HepG2 (cell line): ENCODE measurements around the gene OR11H6. TPM values are rescaled to one million over a fixed set of nuclear protein-coding genes. Genes with fewer than 3 reads are reported as not detected.

Source experiments
- ATAC-seq: fragments of 200-7000 bp; cut with Tn5 transposase; 3 replicates; pipeline ENCODE4 v1.9.1; 2020; ENCODE audit warnings: mild to moderate bottlenecking, moderate library complexity
- BruUV-seq: library from RNA; stranded (reverse); fragments of 400-500 nt; replicated peaks from 2 replicates; lab custom pipeline; 2021; lab: Mats Ljungman, UMichigan
- CTCF ChIA-PET: fragments of 300-600 bp; formaldehyde crosslinking; extraction: SDS; loops from one replicate; lab custom pipeline; 2021; ENCODE audit warnings: low total read pairs, inconsistent platforms, low intra/inter-chr PET ratio; lab: Yijun Ruan, JAX
- POLR2A ChIA-PET: fragments of 350-600 bp; sonication (Branson Sonifier 250); formaldehyde crosslinking; loops from one replicate; lab custom pipeline; 2020; ENCODE audit warnings: antibody characterized with exemption, inconsistent platforms; lab: Yijun Ruan, JAX
- DNase-seq: peaks from one replicate; pipeline ENCODE4 v3.0.0-alpha.2; 2015; ENCODE audit warnings: low spot score
- FAIRE-seq: peaks from 3 replicates; lab custom pipeline; 2011; peaks lifted over from hg19 to GRCh38; lab: Jason Lieb, UNC
- H2AFZ ChIP-seq: one replicate; pipeline ENCODE4 v1.6.1; 2011; ENCODE audit warnings: low read length, inconsistent platforms
- H3K27ac ChIP-seq: fragments of 300-600 bp; 3 replicates; pipeline ENCODE4 v1.8.0; 2011; ENCODE audit warnings: mixed run types, mild to moderate bottlenecking, mixed read lengths, low read length, inconsistent platforms; ENCODE audit not compliant: insufficient read depth; ENCODE audit errors: extremely low read length
- H3K27me3 ChIP-seq, 2 experiments: fragments of 200-600 bp in 1 of 2; 2 replicates in 1 of 2; 3 replicates in 1 of 2; pipeline versions ENCODE4 v1.6.0 to v1.8.0; 2011; ENCODE audit warnings: low read length in 2 of 2, mild to moderate bottlenecking in 2 of 2, moderate library complexity in 2 of 2, inconsistent platforms in 1 of 2; ENCODE audit not compliant: insufficient read depth in 2 of 2, control insufficient read depth in 1 of 2
- H3K36me3 ChIP-seq, 2 experiments: fragments of 200-600 bp in 1 of 2; replicated peaks in 1 of 2; 2 replicates in 1 of 2; 3 replicates in 1 of 2; pipeline versions ENCODE4 v1.5.1 to v1.8.0; 2011; ENCODE audit warnings: low read length in 2 of 2, inconsistent platforms in 1 of 2; ENCODE audit not compliant: insufficient read depth in 2 of 2, control insufficient read depth in 1 of 2
- H3K4me1 ChIP-seq: 2 replicates; pipeline ENCODE4 v1.5.1; 2012; ENCODE audit warnings: low read length, inconsistent platforms; ENCODE audit not compliant: insufficient read depth
- H3K4me2 ChIP-seq: 2 replicates; pipeline ENCODE4 v1.6.0; 2011; ENCODE audit warnings: low read depth, low read length, inconsistent platforms
- H3K4me3 ChIP-seq, 3 experiments: fragments of 200-600 bp in 1 of 3; sonication (generic), shearing (Covaris generic) in 1 of 3; replicated peaks in 1 of 3; 2 replicates each; pipeline ENCODE4 v1.5.1; 2011 to 2016; ENCODE audit warnings: low read length in 3 of 3, inconsistent platforms in 2 of 3, low read depth in 2 of 3, mild to moderate bottlenecking in 2 of 3, control low read depth in 1 of 3, mixed read lengths in 1 of 3; ENCODE audit not compliant: insufficient read depth in 1 of 3
- H3K79me2 ChIP-seq: one replicate; pipeline ENCODE4 v1.6.1; 2011; ENCODE audit warnings: low read length, inconsistent platforms; ENCODE audit not compliant: insufficient read depth
- H3K9ac ChIP-seq: 2 replicates; pipeline ENCODE4 v1.6.0; 2011; ENCODE audit warnings: mild to moderate bottlenecking, low read depth, low read length, inconsistent platforms; ENCODE audit not compliant: insufficient read depth
- H3K9me3 ChIP-seq: 2 replicates; pipeline ENCODE4 v1.5.1; 2012; ENCODE audit warnings: mild to moderate bottlenecking, low read length
- H4K20me1 ChIP-seq: 2 replicates; pipeline ENCODE4 v1.6.0; 2011; ENCODE audit warnings: inconsistent platforms, mild to moderate bottlenecking, low read length, moderate library complexity; ENCODE audit not compliant: insufficient read depth
- FOXA3 ChIP-seq: IDR thresholded peaks from 2 replicates; pipeline ENCODE4 v1.6.1; 2016; ENCODE audit warnings: missing genetic modification reagents, missing compliant biosample characterization
- KDM6A ChIP-seq: IDR thresholded peaks from 2 replicates; pipeline ENCODE4 v1.6.1; 2016; ENCODE audit warnings: low read depth
- NFATC3 ChIP-seq: sonication (generic); formaldehyde crosslinking; IDR thresholded peaks from 2 replicates; pipeline ENCODE4 v1.5.1; 2020; ENCODE audit warnings: mild to moderate bottlenecking, missing genetic modification reagents
- RELA ChIP-seq: sonication (generic); formaldehyde crosslinking; IDR thresholded peaks from 2 replicates; pipeline ENCODE4 v1.4.0; 2020; ENCODE audit warnings: missing genetic modification reagents
- ZNF12 ChIP-seq: sonication (generic); formaldehyde crosslinking; IDR thresholded peaks from 2 replicates; pipeline ENCODE4 v1.5.0; 2020; ENCODE audit warnings: missing genetic modification reagents
- ZNF232 ChIP-seq: sonication (generic); formaldehyde crosslinking; IDR thresholded peaks from 2 replicates; pipeline ENCODE4 v1.4.0; 2020; ENCODE audit warnings: missing genetic modification reagents, borderline replicate concordance
- ZNF33A ChIP-seq: sonication (generic); formaldehyde crosslinking; IDR thresholded peaks from 2 replicates; pipeline ENCODE4 v1.5.1; 2020; ENCODE audit warnings: missing genetic modification reagents, mild to moderate bottlenecking, moderate library complexity, borderline replicate concordance
- ZNF703 ChIP-seq: sonication (generic); formaldehyde crosslinking; IDR thresholded peaks from 2 replicates; pipeline ENCODE4 v1.5.1; 2020; ENCODE audit warnings: missing genetic modification reagents, mild to moderate bottlenecking, moderate library complexity, borderline replicate concordance
- ZNF709 ChIP-seq: sonication (generic); formaldehyde crosslinking; IDR thresholded peaks from 2 replicates; pipeline ENCODE4 v1.5.0; 2020; ENCODE audit warnings: mild to moderate bottlenecking, missing genetic modification reagents
- ZNF737 ChIP-seq: sonication (generic); formaldehyde crosslinking; IDR thresholded peaks from 2 replicates; pipeline ENCODE4 v1.5.0; 2020; ENCODE audit warnings: missing genetic modification reagents, mild to moderate bottlenecking, borderline replicate concordance
- ZSCAN9 ChIP-seq: IDR thresholded peaks from 2 replicates; pipeline ENCODE4 v1.6.1; 2016; ENCODE audit warnings: borderline replicate concordance
- WGBS: methylation state at CpG from one replicate; pipeline ENCODE4 v1.1.6; 2017; ENCODE audit warnings: low lambda C conversion rate; 5-methylcytosine and 5-hydroxymethylcytosine counted together
- in situ Hi-C: cut with HindIII; loops from 2 replicates; pipeline ENCODE4 v1.10.0; 2017; ENCODE audit warnings: low pct_unique_long_range_greater_than_20kb; ENCODE audit not compliant: extremely low pct_ligation_motif_present
- intact Hi-C: fragments of 100-400 bp; cut with micrococcal nuclease; formaldehyde crosslinking; loops from one replicate; pipeline ENCODE4 v1.10.0; 2022; ENCODE audit not compliant: unreplicated experiment
- polyA plus RNA-seq, 8 experiments: library from polyadenylated mRNA; depleted of rRNA in 3 of 8; stranded (reverse) in 7 of 8; unstranded in 1 of 8; fragments of >200 nt; fragmentation: Illumina TruSeq in 4 of 8; extraction: Trizol in 4 of 8; gene quantifications; 2 replicates each; pipeline versions ENCODE4 v1.2.1 to v1.2.3, GENCODE V29; 2011 to 2016; ENCODE audit warnings: low read depth in 4 of 8, missing spikeins in 1 of 8, mixed read lengths in 1 of 8; ENCODE audit not compliant: insufficient read depth in 1 of 8
- total RNA-seq, 5 experiments: library from RNA; depleted of rRNA; stranded (reverse); fragments of >200 nt; fragmentation: Illumina TruSeq; extraction: Trizol; gene quantifications; 2 replicates each; pipeline ENCODE4 v1.2.3, GENCODE V29; 2016; ENCODE audit warnings: low read depth in 1 of 5
- TF ChIP-seq, protein P1 (sequence below): sonication (generic); formaldehyde crosslinking; IDR thresholded peaks from 2 replicates; pipeline ENCODE4 v1.4.0; 2020; ENCODE audit warnings: missing genetic modification reagents
- TF ChIP-seq, protein P2 (sequence below): sonication (generic); formaldehyde crosslinking; IDR thresholded peaks from 2 replicates; pipeline ENCODE4 v1.5.0; 2020; ENCODE audit warnings: mild to moderate bottlenecking, missing genetic modification reagents, borderline replicate concordance
- TF ChIP-seq, protein P3 (sequence below): sonication (generic); formaldehyde crosslinking; IDR thresholded peaks from 2 replicates; pipeline ENCODE4 v1.4.0; 2020; ENCODE audit warnings: low read depth, missing genetic modification reagents
- TF ChIP-seq, protein P4 (sequence below): sonication (generic); formaldehyde crosslinking; IDR thresholded peaks from 2 replicates; pipeline ENCODE4 v1.5.0; 2020; ENCODE audit warnings: missing genetic modification reagents

The OR11H6 gene
- total and polyA plus RNA-seq, 2 of the 13 experiments (the other 11 are each of a cell fraction or from before 2014, with no cell fraction given): not detected

DNA sequence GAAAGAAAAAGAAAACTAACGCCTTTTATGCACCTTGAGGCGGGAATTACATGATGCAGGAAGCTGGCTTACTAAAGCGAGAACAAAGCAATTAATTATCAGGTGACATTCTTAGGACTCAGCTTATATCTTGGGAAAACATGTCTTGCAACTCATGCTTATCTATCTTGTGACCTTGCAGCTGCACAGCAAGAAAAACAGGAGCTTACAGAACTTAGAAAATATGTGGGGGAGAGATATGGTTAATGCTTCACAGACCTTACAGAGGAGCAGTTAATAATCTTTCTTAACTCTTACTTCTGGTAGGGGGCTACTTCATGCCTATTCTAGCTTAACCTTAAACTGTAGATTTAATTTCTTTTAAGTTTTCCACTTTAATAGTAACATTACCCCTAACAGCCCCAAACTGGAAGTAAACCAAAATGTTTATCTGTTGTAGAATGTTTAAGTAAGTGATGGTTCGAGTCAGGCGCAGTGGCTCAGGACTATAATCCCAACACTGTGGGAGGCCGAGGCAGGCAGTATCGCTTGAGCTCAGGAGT is 46.0 kb upstream of the OR11H6 start:
- CTCF ChIA-PET: no interaction called here
- TF ChIP-seq ZSCAN9 (no peak), ZNF703 (CRISPR knock-in tag) (no peak), ZNF709 (no peak), ZNF737 (CRISPR knock-in tag) (no peak), FOXA3 (no peak), ZNF33A (CRISPR knock-in tag) (no peak), RELA (no peak), NFATC3 (CRISPR knock-in tag) (no peak), ZNF232 (CRISPR knock-in tag) (no peak), KDM6A (CRISPR knock-in tag) (no peak), ZNF12 (CRISPR knock-in tag) (no peak)
- TF ChIP-seq, protein P1, sequence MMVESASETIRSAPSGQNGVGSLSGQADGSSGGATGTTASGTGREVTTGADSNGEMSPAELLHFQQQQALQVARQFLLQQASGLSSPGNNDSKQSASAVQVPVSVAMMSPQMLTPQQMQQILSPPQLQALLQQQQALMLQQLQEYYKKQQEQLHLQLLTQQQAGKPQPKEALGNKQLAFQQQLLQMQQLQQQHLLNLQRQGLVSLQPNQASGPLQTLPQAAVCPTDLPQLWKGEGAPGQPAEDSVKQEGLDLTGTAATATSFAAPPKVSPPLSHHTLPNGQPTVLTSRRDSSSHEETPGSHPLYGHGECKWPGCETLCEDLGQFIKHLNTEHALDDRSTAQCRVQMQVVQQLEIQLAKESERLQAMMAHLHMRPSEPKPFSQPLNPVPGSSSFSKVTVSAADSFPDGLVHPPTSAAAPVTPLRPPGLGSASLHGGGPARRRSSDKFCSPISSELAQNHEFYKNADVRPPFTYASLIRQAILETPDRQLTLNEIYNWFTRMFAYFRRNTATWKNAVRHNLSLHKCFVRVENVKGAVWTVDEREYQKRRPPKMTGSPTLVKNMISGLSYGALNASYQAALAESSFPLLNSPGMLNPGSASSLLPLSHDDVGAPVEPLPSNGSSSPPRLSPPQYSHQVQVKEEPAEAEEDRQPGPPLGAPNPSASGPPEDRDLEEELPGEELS (CRISPR knock-in tag): no peak
- TF ChIP-seq, protein P2, sequence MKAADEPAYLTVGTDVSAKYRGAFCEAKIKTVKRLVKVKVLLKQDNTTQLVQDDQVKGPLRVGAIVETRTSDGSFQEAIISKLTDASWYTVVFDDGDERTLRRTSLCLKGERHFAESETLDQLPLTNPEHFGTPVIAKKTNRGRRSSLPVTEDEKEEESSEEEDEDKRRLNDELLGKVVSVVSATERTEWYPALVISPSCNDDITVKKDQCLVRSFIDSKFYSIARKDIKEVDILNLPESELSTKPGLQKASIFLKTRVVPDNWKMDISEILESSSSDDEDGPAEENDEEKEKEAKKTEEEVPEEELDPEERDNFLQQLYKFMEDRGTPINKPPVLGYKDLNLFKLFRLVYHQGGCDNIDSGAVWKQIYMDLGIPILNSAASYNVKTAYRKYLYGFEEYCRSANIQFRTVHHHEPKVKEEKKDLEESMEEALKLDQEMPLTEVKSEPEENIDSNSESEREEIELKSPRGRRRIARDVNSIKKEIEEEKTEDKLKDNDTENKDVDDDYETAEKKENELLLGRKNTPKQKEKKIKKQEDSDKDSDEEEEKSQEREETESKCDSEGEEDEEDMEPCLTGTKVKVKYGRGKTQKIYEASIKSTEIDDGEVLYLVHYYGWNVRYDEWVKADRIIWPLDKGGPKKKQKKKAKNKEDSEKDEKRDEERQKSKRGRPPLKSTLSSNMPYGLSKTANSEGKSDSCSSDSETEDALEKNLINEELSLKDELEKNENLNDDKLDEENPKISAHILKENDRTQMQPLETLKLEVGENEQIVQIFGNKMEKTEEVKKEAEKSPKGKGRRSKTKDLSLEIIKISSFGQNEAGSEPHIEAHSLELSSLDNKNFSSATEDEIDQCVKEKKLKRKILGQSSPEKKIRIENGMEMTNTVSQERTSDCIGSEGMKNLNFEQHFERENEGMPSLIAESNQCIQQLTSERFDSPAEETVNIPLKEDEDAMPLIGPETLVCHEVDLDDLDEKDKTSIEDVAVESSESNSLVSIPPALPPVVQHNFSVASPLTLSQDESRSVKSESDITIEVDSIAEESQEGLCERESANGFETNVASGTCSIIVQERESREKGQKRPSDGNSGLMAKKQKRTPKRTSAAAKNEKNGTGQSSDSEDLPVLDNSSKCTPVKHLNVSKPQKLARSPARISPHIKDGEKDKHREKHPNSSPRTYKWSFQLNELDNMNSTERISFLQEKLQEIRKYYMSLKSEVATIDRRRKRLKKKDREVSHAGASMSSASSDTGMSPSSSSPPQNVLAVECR: no peak
- TF ChIP-seq, protein P3, sequence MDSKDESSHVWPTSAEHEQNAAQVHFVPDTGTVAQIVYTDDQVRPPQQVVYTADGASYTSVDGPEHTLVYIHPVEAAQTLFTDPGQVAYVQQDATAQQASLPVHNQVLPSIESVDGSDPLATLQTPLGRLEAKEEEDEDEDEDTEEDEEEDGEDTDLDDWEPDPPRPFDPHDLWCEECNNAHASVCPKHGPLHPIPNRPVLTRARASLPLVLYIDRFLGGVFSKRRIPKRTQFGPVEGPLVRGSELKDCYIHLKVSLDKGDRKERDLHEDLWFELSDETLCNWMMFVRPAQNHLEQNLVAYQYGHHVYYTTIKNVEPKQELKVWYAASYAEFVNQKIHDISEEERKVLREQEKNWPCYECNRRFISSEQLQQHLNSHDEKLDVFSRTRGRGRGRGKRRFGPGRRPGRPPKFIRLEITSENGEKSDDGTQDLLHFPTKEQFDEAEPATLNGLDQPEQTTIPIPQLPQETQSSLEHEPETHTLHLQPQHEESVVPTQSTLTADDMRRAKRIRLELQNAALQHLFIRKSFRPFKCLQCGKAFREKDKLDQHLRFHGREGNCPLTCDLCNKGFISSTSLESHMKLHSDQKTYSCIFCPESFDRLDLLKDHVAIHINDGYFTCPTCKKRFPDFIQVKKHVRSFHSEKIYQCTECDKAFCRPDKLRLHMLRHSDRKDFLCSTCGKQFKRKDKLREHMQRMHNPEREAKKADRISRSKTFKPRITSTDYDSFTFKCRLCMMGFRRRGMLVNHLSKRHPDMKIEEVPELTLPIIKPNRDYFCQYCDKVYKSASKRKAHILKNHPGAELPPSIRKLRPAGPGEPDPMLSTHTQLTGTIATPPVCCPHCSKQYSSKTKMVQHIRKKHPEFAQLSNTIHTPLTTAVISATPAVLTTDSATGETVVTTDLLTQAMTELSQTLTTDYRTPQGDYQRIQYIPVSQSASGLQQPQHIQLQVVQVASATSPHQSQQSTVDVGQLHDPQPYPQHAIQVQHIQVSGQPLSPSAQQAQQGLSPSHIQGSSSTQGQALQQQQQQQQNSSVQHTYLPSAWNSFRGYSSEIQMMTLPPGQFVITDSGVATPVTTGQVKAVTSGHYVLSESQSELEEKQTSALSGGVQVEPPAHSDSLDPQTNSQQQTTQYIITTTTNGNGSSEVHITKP (CRISPR knock-in tag): no peak
- TF ChIP-seq, protein P4, sequence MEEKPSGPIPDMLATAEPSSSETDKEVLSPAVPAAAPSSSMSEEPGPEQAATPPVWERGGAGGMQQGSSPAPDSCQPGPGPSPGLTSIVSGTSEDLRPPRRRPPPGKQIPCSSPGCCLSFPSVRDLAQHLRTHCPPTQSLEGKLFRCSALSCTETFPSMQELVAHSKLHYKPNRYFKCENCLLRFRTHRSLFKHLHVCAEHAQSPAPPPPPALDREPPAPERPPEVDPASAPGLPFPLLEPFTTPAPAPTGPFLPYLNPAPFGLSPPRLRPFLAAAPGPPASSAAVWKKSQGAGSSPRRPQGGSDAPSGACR: no peak

More for the DNA sequence above, 46.0 kb upstream of the OR11H6 start:
- intact Hi-C loops (no loop called here), in situ Hi-C loops (no loop called here)
- Histone ChIP-seq H3K79me2 (no peaks in the 10 kb centered on the region), H3K4me1 (no peaks in the 10 kb centered on the region), H3K4me3 (no peak overlapping the region), H3K36me3 (no peaks in the 10 kb centered on the region), H3K9me3 (no peaks in the 10 kb centered on the region), H3K27ac (no peak overlapping the region), H4K20me1 (no peaks in the 10 kb centered on the region), H2AFZ (no peak overlapping the region), H3K9ac (no peak overlapping the region), H3K4me2 (no peak overlapping the region), H3K27me3 (no peaks in the 10 kb centered on the region)
- WGBS: 26% methylated on average over 7 of the region's 7 CpGs
- ATAC-seq: no peak
- no TSS peak for BruUV-seq
- no peak for DNase-seq
- no peak for FAIRE-seq
- POLR2A ChIA-PET: no interaction called here
